MM.1S (cell line): Measurements from ENCODE around the gene OSBP2.

Experiments
- DNase-seq: peaks from one replicate; pipeline ENCODE4 v3.0.0-alpha.2; 2015
- H2AFZ ChIP-seq: fragments of 300-600 bp; sonication (generic); 2 replicates; pipeline ENCODE4 v1.6.0; 2016; ENCODE audit warnings: antibody characterized with exemption, low read length
- H3F3A ChIP-seq: fragments of 300-600 bp; sonication (generic); 2 replicates; pipeline ENCODE4 v1.6.1; 2016; ENCODE audit warnings: mild to moderate bottlenecking, antibody characterized with exemption, low read length, moderate library complexity, mixed read lengths; ENCODE audit not compliant: insufficient read depth
- H3K27ac ChIP-seq: fragments of 300-600 bp; sonication (generic); 2 replicates; pipeline ENCODE4 v1.5.1; 2016; ENCODE audit warnings: mild to moderate bottlenecking, low read length
- H3K27me3 ChIP-seq: fragments of 300-600 bp; sonication (generic); replicated peaks from 2 replicates; pipeline ENCODE4 v1.6.0; 2016; ENCODE audit warnings: low read length; ENCODE audit not compliant: insufficient read depth
- H3K36me3 ChIP-seq: fragments of 300-600 bp; sonication (generic); replicated peaks from 2 replicates; pipeline ENCODE4 v1.6.1; 2016; ENCODE audit warnings: mild to moderate bottlenecking, low read length, mixed read lengths; ENCODE audit not compliant: insufficient read depth
- H3K4me1 ChIP-seq: fragments of 300-600 bp; sonication (generic); 2 replicates; pipeline ENCODE4 v1.6.1; 2016; ENCODE audit warnings: low read length, mixed read lengths
- H3K4me2 ChIP-seq: fragments of 300-600 bp; sonication (generic); 2 replicates; pipeline ENCODE4 v1.6.0; 2016; ENCODE audit warnings: low read depth, low read length
- H3K4me3 ChIP-seq: fragments of 300-600 bp; sonication (generic); 2 replicates; pipeline ENCODE4 v1.5.1; 2016; ENCODE audit warnings: low read length, mixed read lengths
- H3K79me2 ChIP-seq: fragments of 300-600 bp; sonication (generic); 2 replicates; pipeline ENCODE4 v1.6.1; 2016; ENCODE audit warnings: mixed run types, low read length, mixed read lengths
- H3K9ac ChIP-seq: fragments of 300-600 bp; sonication (generic); 2 replicates; pipeline ENCODE4 v1.6.1; 2016; ENCODE audit warnings: low read length, mixed read lengths
- H3K9me2 ChIP-seq: fragments of 300-600 bp; sonication (generic); replicated peaks from 2 replicates; pipeline ENCODE4 v1.6.1; 2016; ENCODE audit warnings: mild to moderate bottlenecking, low read length, mixed read lengths; ENCODE audit not compliant: insufficient read depth
- H3K9me3 ChIP-seq: fragments of 300-600 bp; sonication (generic); replicated peaks from 2 replicates; pipeline ENCODE4 v1.6.1; 2016; ENCODE audit warnings: mild to moderate bottlenecking, low read length, mixed read lengths; ENCODE audit not compliant: insufficient read depth
- H4K20me1 ChIP-seq: fragments of 300-600 bp; sonication (generic); 2 replicates; pipeline ENCODE4 v1.6.1; 2016; ENCODE audit warnings: mild to moderate bottlenecking, low read length, moderate library complexity, mixed read lengths; ENCODE audit not compliant: insufficient read depth
- EZH2 ChIP-seq: fragments of 300-600 bp; sonication (generic); optimal IDR thresholded peaks from 2 replicates; pipeline ENCODE3; 2017; ENCODE audit warnings: low read depth, mild to moderate bottlenecking, antibody characterized with exemption, low read length, mixed read lengths
- EZH2phosphoT487 ChIP-seq: fragments of 300-600 bp; sonication (generic); IDR thresholded peaks from 2 replicates; pipeline ENCODE4 v1.6.1; 2018; ENCODE audit warnings: antibody characterized with exemption, low read length
- TF ChIP-seq, protein P1 (sequence below): fragments of 300-600 bp; sonication (generic); IDR thresholded peaks from 2 replicates; pipeline ENCODE4 v1.5.1; 2016; ENCODE audit warnings: antibody characterized with exemption, low read length, mixed read lengths

The OSBP2 gene

DNA sequence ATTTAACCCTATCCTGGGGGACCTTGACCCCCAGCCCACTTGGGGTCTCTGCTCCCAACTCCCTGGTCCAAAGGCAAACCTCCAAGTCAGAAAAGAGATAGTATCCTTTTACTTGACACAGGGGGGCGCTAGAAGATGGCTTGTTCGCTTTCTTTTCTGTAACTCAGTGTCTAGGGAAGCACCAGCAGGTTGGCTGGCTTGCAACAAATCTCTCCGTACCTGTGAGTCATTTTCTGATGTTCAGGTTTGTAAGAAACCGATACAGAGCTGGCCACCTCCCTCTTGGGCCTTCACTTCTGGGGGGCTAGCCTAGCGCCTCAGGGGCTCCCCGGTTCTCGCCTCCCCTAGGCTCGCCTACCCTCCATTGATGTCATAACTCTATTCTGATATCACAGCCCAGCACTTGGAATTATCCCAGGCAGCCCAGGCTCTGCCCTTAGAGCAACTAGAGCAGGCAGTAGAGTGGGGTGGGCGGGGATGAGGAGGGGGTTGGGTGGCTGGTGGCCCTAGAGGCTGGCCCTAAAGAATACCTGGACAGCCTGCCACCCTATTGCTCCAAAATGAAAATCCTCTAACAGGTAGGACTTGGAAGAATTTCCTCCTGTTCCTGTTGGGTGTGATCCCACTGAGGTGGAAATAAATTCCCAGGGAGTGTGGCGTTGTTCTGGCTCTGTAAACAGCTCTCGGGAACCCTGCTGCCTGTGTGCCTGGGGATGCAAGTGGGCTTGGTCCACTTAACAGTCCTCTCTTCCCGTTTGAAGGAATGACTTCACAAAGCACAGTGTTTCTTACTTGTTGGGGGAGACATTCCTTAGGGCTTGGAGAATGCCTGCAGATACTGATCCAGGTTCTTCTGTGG is 69.4 kb downstream of the OSBP2 start:
- H3K4me3 ChIP-seq, result no peak overlapping the region
- no peak overlapping the region for H3K27ac ChIP-seq
- H3F3A ChIP-seq, result no peaks in the 10 kb centered on the region
- TF ChIP-seq, protein P1, sequence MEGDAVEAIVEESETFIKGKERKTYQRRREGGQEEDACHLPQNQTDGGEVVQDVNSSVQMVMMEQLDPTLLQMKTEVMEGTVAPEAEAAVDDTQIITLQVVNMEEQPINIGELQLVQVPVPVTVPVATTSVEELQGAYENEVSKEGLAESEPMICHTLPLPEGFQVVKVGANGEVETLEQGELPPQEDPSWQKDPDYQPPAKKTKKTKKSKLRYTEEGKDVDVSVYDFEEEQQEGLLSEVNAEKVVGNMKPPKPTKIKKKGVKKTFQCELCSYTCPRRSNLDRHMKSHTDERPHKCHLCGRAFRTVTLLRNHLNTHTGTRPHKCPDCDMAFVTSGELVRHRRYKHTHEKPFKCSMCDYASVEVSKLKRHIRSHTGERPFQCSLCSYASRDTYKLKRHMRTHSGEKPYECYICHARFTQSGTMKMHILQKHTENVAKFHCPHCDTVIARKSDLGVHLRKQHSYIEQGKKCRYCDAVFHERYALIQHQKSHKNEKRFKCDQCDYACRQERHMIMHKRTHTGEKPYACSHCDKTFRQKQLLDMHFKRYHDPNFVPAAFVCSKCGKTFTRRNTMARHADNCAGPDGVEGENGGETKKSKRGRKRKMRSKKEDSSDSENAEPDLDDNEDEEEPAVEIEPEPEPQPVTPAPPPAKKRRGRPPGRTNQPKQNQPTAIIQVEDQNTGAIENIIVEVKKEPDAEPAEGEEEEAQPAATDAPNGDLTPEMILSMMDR, result peak; percentile 59
- TF ChIP-seq EZH2phosphoT487, result no peak
- no peak for TF ChIP-seq EZH2
- H3K4me2 ChIP-seq, result no peak overlapping the region
- H3K79me2 ChIP-seq, result no peaks in the 10 kb centered on the region
- H3K4me1 ChIP-seq, result no peaks in the 10 kb centered on the region
- no peak overlapping the region for H3K9ac ChIP-seq
- no peaks in the 10 kb centered on the region for H3K9me3 ChIP-seq
- H3K36me3 ChIP-seq, result no peaks in the 10 kb centered on the region
- H2AFZ ChIP-seq, result no peak overlapping the region
- H3K9me2 ChIP-seq, result no peaks in the 10 kb centered on the region
- H4K20me1 ChIP-seq, result no peaks in the 10 kb centered on the region
- peak; percentile 59 for DNase-seq
- no peaks in the 10 kb centered on the region for H3K27me3 ChIP-seq

- Histone ChIP-seq H3K9ac (no peak overlapping the region), H3K4me3 (no peak overlapping the region), H2AFZ (no peak overlapping the region), H3K9me3 (no peaks in the 10 kb centered on the region), H3K79me2 (no peaks in the 10 kb centered on the region), H3K9me2 (no peaks in the 10 kb centered on the region), H3K4me1 (no peaks in the 10 kb centered on the region), H3F3A (no peaks in the 10 kb centered on the region), H3K4me2 (no peak overlapping the region), H3K27ac (no peak overlapping the region), H3K27me3 (no peaks in the 10 kb centered on the region), H3K36me3 (no peaks in the 10 kb centered on the region), H4K20me1 (no peaks in the 10 kb centered on the region)
- no peak for DNase-seq
- TF ChIP-seq EZH2phosphoT487 (no peak), EZH2 (no peak)
- TF ChIP-seq, protein P1, result no peak
These were observed 73.0 kb downstream of the OSBP2 start for GRCh38 chr22:30767661-30768060.

DNA sequence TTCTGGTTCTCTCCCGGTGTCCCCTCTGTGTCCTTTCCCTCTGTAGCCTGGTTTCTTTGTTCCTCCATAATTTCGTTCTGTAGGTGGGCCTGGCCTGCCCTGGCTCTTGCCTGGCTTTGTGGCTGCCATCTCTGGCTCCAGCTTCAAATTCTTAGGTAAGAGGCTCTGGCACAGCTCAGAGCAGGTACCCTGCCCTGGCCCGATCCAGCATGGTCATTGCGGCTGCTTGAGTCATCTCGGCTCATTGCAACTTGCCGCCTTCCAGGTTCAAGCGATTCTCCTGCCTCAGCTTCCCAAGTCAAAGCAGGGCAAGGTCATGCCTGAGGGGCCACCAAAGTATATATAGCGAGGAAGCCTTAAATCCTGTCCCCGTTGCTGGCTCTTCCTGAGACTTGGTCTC is 76.0 kb downstream of the OSBP2 start:
- no peaks in the 10 kb centered on the region for H3K4me1 ChIP-seq
- no peaks in the 10 kb centered on the region for H3F3A ChIP-seq
- TF ChIP-seq, protein P1, result no peak
- no peak for TF ChIP-seq EZH2phosphoT487
- TF ChIP-seq EZH2, result no peak
- H3K4me2 ChIP-seq, result no peak overlapping the region
- no peaks in the 10 kb centered on the region for H4K20me1 ChIP-seq
- no peaks in the 10 kb centered on the region for H3K9me2 ChIP-seq
- no peak overlapping the region for H3K9ac ChIP-seq
- DNase-seq, result no peak
- no peaks in the 10 kb centered on the region for H3K9me3 ChIP-seq
- H3K36me3 ChIP-seq, result no peaks in the 10 kb centered on the region
- H3K4me3 ChIP-seq, result no peak overlapping the region
- H2AFZ ChIP-seq, result no peak overlapping the region
- no peaks in the 10 kb centered on the region for H3K27me3 ChIP-seq
- H3K27ac ChIP-seq, result no peak overlapping the region
- no peaks in the 10 kb centered on the region for H3K79me2 ChIP-seq
